ENCODE results near the gene TPTE2. TPM values are rescaled to one million over a fixed set of nuclear protein-coding genes. Genes with fewer than 3 reads are reported as not detected.

Gene TPTE2
- total RNA-seq, 1 experiment from 2014 or later, result not detected

DNA sequence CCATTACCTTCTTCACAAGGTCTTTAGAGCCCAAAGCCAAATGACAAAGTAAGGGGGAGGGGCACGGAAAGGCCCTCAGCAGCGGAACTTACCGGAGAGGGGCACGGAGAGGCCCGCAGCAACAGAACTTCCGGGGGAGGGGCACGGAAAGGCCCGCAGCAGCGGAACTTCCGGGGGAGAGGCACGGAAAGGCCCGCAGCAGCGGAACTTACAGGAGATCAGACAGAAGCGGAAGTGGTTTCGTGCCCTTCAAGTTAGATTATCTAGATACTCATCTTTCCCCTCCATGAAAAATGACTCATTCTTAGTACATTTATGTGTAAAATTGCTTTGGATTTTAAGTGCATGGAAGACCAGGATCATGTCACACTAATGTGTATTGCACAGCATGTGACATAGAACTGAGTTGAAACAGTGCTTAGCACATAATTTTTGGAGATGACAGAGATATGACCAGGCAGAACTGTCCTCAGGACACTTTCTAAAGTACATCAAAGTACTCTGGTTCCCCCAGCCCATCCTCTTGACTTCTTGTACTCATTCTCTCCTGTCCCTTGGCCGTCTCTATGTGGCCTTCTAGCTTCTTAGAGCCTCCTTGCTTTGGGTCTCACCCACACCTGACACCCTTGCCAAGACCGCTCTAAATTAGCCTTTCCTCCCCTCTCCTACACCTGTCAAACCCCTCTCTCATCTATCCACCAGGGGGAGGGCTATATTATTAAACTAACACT lies 25.7 kb upstream of the TPTE2 start:
- POLR2A ChIA-PET, result interaction anchor here (0.8 to 1.2 kb wide), 2 partner anchors 16 to 19 kb away, joined by 3 read pairs; no protein-coding TSS in a partner anchor
- Mint-ChIP-seq H3K4me1 (ENCODE audit: insufficient read depth, unreplicated experiment) (peaks cover 18% of the 10 kb centered on the region), H3K27me3 (ENCODE audit: insufficient read depth, unreplicated experiment) (no peaks in the 10 kb centered on the region), H3K27ac (ENCODE audit: low read depth, unreplicated experiment) (no peak overlapping the region), H3K36me3 (ENCODE audit: insufficient read depth, unreplicated experiment) (peaks cover 4% of the 10 kb centered on the region), H3K4me3 (ENCODE audit: unreplicated experiment) (no peak overlapping the region), H3K9me3 (ENCODE audit: unreplicated experiment) (no peaks in the 10 kb centered on the region)
- intact Hi-C loops (cut with micrococcal nuclease), result loop anchor here (10.0 kb wide), 1 partner anchor 298 kb away; no protein-coding TSS in a partner anchor
- TF ChIP-seq, protein P1, sequence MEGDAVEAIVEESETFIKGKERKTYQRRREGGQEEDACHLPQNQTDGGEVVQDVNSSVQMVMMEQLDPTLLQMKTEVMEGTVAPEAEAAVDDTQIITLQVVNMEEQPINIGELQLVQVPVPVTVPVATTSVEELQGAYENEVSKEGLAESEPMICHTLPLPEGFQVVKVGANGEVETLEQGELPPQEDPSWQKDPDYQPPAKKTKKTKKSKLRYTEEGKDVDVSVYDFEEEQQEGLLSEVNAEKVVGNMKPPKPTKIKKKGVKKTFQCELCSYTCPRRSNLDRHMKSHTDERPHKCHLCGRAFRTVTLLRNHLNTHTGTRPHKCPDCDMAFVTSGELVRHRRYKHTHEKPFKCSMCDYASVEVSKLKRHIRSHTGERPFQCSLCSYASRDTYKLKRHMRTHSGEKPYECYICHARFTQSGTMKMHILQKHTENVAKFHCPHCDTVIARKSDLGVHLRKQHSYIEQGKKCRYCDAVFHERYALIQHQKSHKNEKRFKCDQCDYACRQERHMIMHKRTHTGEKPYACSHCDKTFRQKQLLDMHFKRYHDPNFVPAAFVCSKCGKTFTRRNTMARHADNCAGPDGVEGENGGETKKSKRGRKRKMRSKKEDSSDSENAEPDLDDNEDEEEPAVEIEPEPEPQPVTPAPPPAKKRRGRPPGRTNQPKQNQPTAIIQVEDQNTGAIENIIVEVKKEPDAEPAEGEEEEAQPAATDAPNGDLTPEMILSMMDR (IDR thresholded peaks at IDR 0.05; ENCODE audit: unreplicated experiment), result no peak
- no TSS peak for BruUV-seq (replicated peaks)
- DNase-seq (ENCODE audit: unreplicated experiment), result no peak
- CTCF ChIA-PET, result interaction anchor here (0.6 to 3.6 kb wide), 30 partner anchors 7 to 932 kb away, joined by 3 to 26 read pairs (median 4); partner anchors contain the start of gene MPHOSPH8

DNA sequence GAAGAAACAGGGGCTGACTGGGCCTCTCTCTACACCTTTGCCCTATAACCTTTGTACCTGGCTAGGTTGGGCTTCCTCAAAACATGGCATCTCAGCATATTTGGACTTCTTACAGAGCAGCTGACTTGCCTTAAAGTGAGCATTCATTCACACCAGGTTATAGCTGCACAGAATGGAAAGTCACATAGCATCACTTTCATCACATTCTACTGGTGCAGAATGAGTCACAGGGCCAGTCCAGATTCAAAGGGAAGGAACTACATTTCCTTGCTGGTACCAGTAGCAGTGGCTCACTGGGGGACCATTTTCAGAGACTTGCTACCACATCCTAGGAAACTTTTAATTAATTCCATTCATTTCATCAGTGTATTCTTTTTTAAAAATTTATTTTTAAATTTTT lies 20.3 kb upstream of the TPTE2 start:
- no peaks in the 10 kb centered on the region for H3K9me3 Mint-ChIP-seq (ENCODE audit: unreplicated experiment)
- no peak overlapping the region for H3K27ac Mint-ChIP-seq (ENCODE audit: low read depth, unreplicated experiment)
- H3K4me3 Mint-ChIP-seq (ENCODE audit: unreplicated experiment), result no peak overlapping the region
- intact Hi-C loops (cut with micrococcal nuclease), result loop anchor here (10.0 kb wide), 1 partner anchor 303 kb away; no protein-coding TSS in a partner anchor
- ChIA-PET POLR2A (no interaction called here), CTCF (no interaction called here)
- H3K27me3 Mint-ChIP-seq (ENCODE audit: insufficient read depth, unreplicated experiment), result peaks cover 10% of the 10 kb centered on the region
- H3K36me3 Mint-ChIP-seq (ENCODE audit: insufficient read depth, unreplicated experiment), result no peaks in the 10 kb centered on the region
- TF ChIP-seq, protein P1 (IDR thresholded peaks at IDR 0.05; ENCODE audit: unreplicated experiment), result no peak
- BruUV-seq (replicated peaks), result no TSS peak
- no peaks in the 10 kb centered on the region for H3K4me1 Mint-ChIP-seq (ENCODE audit: insufficient read depth, unreplicated experiment)
- DNase-seq (ENCODE audit: unreplicated experiment), result no peak

DNA sequence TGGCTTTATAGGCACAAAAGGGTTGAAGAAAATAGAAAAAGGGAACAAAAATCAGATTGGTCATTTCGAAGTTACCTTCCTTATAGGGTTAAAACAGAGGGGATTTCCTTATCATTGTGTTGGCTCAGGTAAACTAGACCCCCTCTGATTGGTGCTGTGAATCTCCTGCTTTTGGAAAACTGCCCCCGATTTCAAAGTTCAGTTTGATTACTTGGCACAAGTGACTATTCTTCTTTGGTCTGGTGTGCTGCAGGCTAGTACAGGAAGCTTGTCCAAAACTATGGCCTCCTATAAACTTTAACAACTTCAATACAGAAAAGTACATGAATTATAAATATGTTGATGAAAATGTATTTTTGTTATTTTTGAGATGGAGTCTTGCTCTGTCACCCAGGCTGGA lies 13.9 kb upstream of the TPTE2 start:
- TF ChIP-seq, protein P1 (IDR thresholded peaks at IDR 0.05; ENCODE audit: unreplicated experiment), result no peak
- CTCF ChIA-PET, result interaction anchor here (1.7 kb wide), 1 partner anchor 12 kb away, joined by 6 read pairs; no protein-coding TSS in a partner anchor
- POLR2A ChIA-PET, result no interaction called here
- no peaks in the 10 kb centered on the region for H3K9me3 Mint-ChIP-seq (ENCODE audit: unreplicated experiment)
- H3K4me3 Mint-ChIP-seq (ENCODE audit: unreplicated experiment), result no peak overlapping the region
- no peaks in the 10 kb centered on the region for H3K36me3 Mint-ChIP-seq (ENCODE audit: insufficient read depth, unreplicated experiment)
- no peak overlapping the region for H3K27ac Mint-ChIP-seq (ENCODE audit: low read depth, unreplicated experiment)
- H3K27me3 Mint-ChIP-seq (ENCODE audit: insufficient read depth, unreplicated experiment), result peaks cover 10% of the 10 kb centered on the region
- no TSS peak for BruUV-seq (replicated peaks)
- no peaks in the 10 kb centered on the region for H3K4me1 Mint-ChIP-seq (ENCODE audit: insufficient read depth, unreplicated experiment)
- intact Hi-C loops (cut with micrococcal nuclease), result no loop called here
- no peak for DNase-seq (ENCODE audit: unreplicated experiment)

DNA sequence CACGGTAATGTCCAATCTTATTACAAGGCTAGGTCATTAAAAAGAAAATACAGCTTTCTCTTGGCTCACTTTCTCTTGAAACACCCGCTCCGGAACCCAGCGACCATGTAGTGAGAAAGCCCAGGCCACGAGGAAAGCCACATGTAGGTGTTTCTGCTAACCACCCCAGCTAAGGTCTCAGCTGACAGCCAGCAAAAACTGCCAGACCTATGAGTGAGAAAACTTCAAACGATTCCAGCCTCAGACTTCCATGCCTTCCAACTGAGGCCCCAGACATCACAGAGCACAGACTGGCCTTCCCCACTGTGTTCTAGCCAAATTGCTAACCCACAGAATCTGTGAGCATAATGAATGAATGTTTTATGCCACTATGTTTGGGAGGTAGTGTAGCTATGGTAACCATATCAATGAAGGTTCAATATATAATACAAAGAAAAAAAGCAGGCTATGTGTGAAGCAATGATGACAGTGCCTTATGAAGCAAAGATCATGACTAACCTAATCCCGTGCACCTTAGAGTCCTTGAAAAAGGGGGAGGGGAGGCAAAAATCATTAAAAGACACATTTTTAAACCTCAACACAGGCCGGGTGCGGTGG lies 11.9 kb upstream of the TPTE2 start:
- Mint-ChIP-seq H3K9me3 (ENCODE audit: unreplicated experiment) (no peaks in the 10 kb centered on the region), H3K27me3 (ENCODE audit: insufficient read depth, unreplicated experiment) (peaks cover 8% of the 10 kb centered on the region), H3K27ac (ENCODE audit: low read depth, unreplicated experiment) (no peak overlapping the region), H3K4me3 (ENCODE audit: unreplicated experiment) (no peak overlapping the region), H3K4me1 (ENCODE audit: insufficient read depth, unreplicated experiment) (no peaks in the 10 kb centered on the region), H3K36me3 (ENCODE audit: insufficient read depth, unreplicated experiment) (no peaks in the 10 kb centered on the region)
- POLR2A ChIA-PET, result no interaction called here
- CTCF ChIA-PET, result interaction anchor here (0.5 to 2.8 kb wide), 2 partner anchors 14 to 1390 kb away, joined by 3 to 26 read pairs; no protein-coding TSS in a partner anchor
- intact Hi-C loops (cut with micrococcal nuclease), result no loop called here
- DNase-seq (ENCODE audit: unreplicated experiment), result no peak
- BruUV-seq (replicated peaks), result no TSS peak
- TF ChIP-seq, protein P1 (IDR thresholded peaks at IDR 0.05; ENCODE audit: unreplicated experiment), result no peak

Measured in MCF 10A (cell line).